Esophagus muscularis mucosa (tissue), 4 donors: Measurements from ENCODE around the gene SPTLC2.

ENCODE experiments used
- EP300 ChIP-seq: sonication (generic); formaldehyde crosslinking; IDR thresholded peaks from one replicate; pipeline ENCODE4 v1.6.1; 2017; ENCODE audit warnings: antibody characterized with exemption
- POLR2A ChIP-seq: fragments of 450-650 bp; IDR thresholded peaks from one replicate; pipeline ENCODE4 v1.6.1; 2017; ENCODE audit warnings: antibody characterized with exemption, moderate library complexity, mild to moderate bottlenecking, low read depth
- TF ChIP-seq, protein P1 (sequence below), 3 experiments: fragments of 200-600 bp in 2 of 3; fragments of 450-650 bp in 1 of 3; sonication (generic) in 2 of 3; IDR thresholded peaks; one replicate each; pipeline ENCODE4 v1.5.1; 2017 to 2019; ENCODE audit warnings: antibody characterized with exemption in 3 of 3, mild to moderate bottlenecking in 2 of 3, moderate library complexity in 1 of 3

DNA sequence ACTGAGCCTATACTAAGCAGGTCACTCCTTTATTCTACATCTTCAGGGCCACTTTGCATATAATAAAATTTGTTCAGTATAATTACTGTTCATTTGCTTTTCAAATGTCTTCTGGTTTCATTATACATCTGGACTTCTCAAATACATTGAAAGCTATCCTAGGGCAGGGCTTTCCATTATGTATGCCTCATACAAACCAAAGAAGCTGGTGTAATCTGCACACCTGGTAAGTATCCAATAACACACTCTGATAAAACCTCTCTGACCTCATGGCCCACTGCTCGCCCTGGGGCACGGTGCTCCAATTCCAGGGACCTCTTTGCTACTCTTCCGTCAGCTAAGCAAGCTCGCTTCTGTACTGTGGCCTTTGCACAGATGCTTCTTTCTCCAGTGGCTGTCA is 95.9 kb downstream of the SPTLC2 start:
- TF ChIP-seq POLR2A (no peak), EP300 (no peak)
- TF ChIP-seq, protein P1, sequence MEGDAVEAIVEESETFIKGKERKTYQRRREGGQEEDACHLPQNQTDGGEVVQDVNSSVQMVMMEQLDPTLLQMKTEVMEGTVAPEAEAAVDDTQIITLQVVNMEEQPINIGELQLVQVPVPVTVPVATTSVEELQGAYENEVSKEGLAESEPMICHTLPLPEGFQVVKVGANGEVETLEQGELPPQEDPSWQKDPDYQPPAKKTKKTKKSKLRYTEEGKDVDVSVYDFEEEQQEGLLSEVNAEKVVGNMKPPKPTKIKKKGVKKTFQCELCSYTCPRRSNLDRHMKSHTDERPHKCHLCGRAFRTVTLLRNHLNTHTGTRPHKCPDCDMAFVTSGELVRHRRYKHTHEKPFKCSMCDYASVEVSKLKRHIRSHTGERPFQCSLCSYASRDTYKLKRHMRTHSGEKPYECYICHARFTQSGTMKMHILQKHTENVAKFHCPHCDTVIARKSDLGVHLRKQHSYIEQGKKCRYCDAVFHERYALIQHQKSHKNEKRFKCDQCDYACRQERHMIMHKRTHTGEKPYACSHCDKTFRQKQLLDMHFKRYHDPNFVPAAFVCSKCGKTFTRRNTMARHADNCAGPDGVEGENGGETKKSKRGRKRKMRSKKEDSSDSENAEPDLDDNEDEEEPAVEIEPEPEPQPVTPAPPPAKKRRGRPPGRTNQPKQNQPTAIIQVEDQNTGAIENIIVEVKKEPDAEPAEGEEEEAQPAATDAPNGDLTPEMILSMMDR (IDR thresholded peaks at IDR 0.05) = no peak
